HG03342 (cell line): ENCODE measurements around the gene FGFR3.
"Not testable (repeated sequence)": the region's sequence is repeated elsewhere in the genome, so short reads cannot be mapped to it uniquely, and the experiment has no call there.

Source experiments
- ATAC-seq: cut with Tn5 transposase; IDR thresholded peaks from one replicate; pipeline ENCODE4 v1.9.1; 2021; ENCODE audit warnings: mild to moderate bottlenecking, moderate library complexity; ENCODE audit not compliant: unreplicated experiment

Gene FGFR3

DNA sequence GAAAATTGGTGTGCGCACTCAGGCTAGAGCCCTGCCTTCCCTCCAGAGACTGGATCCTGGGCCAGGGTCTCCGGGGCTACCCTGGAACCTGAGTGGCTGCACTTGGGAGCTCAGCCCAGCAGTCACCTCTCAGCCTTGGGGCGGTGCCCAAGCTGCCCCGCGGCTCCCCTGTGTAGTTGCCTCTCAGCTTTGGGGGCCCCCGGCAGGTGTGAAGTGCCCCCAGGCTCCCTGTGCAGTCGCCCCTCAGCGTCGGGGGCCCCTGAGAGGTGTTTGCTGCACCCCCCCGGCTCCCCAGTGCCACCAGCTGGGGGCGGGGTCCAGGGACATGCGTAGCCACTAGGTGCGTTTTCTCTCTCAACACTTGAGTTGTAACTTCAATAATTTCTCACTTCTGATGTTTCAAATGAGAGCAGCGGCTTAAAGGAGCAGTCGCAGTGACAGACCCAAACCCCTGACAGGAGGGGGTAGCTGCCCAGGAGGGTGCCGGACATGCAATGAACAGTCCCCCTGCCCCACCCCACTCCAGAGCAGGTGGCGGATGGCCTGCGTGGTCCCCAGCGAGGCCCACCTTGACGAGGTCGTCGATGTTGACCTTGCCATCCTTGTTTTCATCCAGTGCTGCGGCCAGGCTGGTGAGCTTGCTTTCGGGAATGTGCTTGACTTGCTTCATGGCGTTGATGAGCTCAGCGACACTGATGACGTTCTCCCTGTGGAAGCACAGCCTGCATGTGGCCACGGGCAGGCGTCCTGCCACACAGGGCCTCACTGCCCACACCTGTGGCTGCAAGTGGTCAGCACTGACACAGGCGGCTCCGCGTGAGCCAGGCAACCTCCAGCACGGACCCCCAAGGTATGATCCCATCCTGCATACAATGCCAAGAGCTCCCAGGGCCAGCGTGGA lies 22.3 kb downstream of the FGFR3 start:
- no peak for ATAC-seq

DNA sequence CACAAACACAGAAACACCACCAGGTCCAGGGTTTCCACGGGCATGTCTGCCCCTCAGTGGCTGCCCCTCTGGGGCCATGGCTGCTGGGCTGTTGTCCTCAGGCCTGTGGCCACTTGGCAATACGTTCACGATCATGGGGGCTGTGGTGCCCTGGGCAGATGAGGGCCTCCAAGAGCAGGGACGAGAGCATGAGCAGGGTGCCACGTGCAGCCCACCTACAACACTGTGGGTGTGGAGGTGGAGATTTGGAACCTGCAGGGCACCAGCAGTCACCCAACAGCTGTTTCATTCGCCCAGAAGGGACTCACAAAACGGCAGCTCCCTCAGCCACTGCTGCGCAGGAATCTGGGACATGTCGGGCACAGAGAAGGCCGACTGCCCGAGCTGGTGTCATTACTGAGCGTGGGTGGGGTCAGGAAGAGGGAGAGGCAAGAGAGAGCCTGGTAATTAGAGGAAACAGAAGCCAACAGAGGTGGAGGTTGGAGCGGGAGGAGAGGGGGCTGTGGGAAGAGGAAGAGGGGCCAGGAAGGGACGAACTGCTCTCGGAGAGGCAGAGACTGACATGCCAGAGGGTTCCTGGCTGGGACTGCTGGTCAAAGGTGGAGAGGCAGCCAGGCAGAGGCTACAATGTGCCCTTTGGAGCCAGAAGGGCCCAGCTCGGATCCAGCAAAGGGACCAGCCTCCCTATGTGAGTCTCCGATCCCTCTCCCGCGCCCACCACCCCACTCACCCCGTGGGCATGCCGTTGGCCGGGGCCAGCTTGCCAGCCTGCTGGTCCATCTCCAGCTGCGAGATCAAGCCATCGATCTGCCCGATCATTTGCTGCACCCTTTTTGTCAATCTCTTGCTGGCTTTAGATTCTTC lies 23.1 kb downstream of the FGFR3 start:
- ATAC-seq = no peak

- ATAC-seq = no peak
These were observed 26.2 kb downstream of the FGFR3 start for GRCh38 chr4:1819284-1819683.

GRCh38 chr4:1819816-1820215 lies 26.7 kb downstream of the FGFR3 start:
- no peak for ATAC-seq

DNA sequence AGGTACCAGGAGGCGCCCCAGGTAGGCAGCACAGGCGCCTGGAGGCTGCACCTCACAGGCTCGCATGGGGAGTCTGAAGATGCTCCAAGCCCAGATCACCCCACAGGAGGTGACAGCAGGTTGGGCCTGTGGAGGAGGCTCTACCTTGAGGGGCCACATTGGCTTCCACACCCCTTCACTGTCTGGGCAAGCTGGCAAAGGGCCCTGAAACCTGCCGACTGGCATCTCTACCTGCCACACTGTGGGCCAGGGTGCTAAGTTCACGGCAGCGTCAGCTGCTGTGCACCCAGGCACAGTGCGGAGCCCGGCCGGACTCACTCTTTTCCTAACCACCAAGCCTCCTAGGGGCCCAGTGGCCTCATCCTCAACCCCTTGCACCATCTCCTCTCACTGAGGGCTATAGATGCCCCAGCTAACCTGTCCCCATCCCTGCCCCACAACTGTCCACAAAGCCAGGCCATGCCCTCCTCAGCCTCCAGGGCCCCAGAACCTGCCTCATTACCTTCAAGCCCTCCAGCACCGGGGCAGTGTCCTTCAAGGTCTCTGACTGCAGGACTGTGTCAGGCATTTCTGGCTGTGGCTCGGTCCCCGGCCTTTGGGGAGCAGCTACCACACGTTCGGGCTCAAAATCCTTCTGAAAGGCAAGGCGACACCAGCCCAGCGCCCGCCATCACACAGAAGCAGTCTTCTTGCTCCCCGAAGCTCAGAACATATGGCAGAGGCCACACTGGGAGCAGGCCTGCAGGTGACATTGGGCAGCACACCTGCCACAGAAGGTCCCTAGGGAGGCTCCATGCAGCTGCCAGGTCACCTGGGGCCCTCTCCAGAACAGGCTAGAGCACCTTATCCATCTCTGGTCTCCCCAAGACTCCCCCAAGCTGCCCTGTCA lies 28.8 kb downstream of the FGFR3 start:
- ATAC-seq = no peak

DNA sequence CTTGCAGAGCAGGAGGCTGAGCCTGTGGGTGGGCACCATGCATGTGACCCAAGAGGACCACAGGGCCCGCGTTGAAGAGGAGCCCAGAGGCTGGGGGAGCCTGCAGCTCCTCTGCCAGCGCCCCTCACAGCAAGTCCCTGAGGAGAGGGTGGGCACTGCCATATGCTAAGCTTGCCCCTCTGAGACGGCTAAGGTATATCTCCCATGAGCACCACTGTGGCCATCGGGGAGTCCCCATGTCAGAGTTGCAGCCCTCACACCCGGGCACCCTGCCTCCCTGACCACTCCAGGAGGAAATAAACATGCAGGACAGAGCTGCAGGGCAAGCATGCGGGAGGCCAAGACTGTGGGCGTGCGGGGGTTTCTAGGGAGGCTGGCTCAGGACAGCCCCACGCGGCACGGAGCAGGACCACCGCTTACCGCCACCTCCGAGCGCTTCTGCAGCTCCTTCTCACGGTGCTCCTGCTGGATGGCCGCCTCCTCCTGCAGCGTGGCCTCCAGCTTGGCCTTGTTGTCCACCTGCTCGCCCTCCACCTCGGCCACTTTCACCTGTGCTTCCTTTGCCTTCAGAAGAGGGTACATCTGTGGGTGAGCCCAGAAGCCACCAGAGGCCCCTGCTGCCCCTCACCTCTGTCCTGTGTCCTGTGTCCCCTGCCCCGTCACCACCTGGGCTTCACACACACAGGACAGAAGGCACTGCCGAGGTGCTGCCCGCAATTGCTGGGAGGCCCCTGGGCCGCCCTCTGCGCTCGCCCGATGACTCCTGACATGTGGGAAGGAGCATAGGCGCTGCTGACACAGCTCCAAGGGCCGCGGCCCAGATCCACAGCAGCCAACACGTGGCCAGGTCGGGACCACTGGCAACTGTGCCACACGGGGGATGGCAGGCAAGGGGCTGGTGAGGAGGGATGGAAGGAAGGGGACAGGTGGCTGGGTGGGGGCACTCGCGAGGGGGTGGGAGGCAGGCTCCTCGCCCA lies 29.8 kb downstream of the FGFR3 start:
- ATAC-seq = no peak

DNA sequence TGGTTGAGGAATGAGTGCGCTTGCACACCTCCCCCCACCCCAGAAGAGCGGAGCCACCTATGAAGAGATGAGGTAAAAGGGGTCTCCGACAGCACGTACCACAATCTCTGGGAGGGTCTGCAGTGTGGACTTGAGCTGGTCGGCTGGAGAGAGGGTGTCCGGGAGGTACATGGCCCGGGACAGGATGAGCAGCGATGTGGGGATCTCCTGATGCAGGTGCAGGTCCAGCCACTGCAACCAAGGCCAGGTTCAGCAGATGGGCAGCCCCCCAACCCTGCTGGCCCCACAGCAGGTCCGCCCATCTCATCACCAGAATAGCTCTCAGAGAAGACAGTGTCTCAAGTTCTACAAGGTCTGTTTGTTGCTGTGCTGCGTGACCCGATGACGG lies 30.4 kb downstream of the FGFR3 start:
- ATAC-seq = no peak

GRCh38 chr4:1824746-1825145 lies 31.7 kb downstream of the FGFR3 start:
- ATAC-seq = no peak

DNA sequence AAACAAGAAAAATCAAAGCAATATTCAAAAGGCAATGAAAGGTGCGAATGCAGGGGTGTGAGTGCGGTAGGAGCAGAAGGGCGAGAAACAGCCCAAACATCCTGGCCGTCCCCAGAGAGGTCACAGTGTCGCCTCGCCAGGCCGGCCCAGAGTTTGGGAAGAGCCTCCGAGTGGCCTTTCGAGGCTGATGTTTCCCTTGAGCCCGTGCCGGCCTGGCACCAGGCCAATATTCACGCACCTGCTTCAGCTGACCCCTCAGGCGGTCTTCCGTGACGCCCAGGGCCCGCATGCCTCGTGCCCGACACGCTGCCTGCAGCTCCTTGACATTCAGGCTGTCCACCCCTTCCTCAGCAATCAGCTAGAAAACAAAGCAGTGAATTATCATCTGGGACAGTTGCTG lies 32.2 kb downstream of the FGFR3 start:
- ATAC-seq = no peak

GRCh38 chr4:1826531-1827350 lies 33.6 kb downstream of the FGFR3 start:
- no peak for ATAC-seq

- no peak for ATAC-seq
These were observed 37.1 kb downstream of the FGFR3 start for GRCh38 chr4:1830234-1830633.

- no peak for ATAC-seq
These were observed 37.6 kb downstream of the FGFR3 start for GRCh38 chr4:1830642-1831228.

DNA sequence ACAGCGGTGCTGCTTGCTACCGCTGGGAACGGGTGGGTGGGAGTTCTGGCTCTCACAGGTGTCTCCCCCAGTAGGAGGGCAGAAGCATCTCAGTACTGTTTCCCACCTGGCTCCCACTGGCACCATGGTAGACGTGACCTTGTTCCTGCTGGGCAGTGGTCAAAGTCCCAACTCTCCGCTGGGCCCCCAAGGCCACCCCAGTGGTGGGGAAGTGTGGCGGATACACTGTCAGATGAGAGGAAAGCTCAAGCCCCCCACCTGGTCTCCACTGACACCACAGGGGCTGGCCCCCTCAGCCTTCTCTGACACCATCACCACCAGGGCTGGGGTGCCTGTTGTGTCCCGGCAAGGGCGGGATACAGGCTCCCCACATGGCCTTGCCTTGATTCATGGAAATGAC lies 38.2 kb downstream of the FGFR3 start:
- ATAC-seq = no peak

GRCh38 chr4:1832690-1833089 lies 39.6 kb downstream of the FGFR3 start:
- ATAC-seq = no peak

DNA sequence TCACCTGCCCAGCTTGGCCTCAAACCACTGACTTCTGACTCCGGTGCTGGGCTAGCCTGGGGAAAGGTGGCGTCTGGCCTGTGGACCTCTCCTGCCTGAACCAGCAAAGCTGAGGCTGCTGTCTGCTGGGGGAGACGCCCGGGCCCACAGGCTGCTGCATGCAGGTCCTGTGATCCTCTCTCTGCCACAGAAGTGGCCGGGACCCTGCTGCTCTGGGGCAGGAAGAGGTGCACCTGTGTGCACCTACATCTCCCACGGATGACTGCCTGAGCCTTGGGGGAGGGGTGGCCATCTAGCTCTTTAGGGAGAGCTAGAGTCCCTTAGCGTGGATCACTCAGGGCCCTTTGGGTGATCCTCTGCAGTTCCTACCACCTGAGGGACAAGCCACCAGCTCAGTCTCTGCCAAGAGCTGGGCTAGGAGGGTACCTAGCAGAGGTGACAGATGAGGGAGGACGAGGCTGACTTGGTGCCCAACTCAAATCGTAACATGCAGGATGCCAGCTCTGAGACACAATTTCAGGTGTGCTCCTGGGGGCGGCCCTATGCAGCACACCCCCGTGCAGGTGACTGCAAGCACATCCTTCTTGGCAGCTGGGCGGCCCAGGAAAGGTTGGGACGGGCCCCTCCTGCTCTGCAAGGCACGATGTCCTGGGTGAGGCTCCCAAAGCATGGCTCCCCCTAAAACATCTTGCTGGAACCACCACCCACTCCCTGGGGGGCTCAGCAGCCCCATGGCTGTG lies 40.4 kb downstream of the FGFR3 start:
- ATAC-seq = no peak

- peak; percentile 58 for ATAC-seq
These were observed 41.1 kb downstream of the FGFR3 start for GRCh38 chr4:1834047-1834775.

- ATAC-seq = not testable (repeated sequence)
These were observed 42.7 kb downstream of the FGFR3 start for GRCh38 chr4:1835836-1836235.
